A549 (cell line): ENCODE data around the gene EIF5. TPM values are rescaled to one million over a fixed set of nuclear protein-coding genes. Genes with fewer than 3 reads are reported as not detected.

Experiments used
- ATAC-seq, 2 experiments: fragments of 200-7000 bp in 1 of 2; fragments of >200 bp in 1 of 2; cut with Nextera tagmentation in 1 of 2; cut with Tn5 transposase in 1 of 2; 3 replicates each; pipeline versions ENCODE4 v1.8.0 to v1.9.1; 2018 to 2020; ENCODE audit warnings: mild to moderate bottlenecking in 1 of 2, moderate library complexity in 1 of 2
- CTCF ChIA-PET: fragments of 300-600 bp; sonication (Branson Sonifier 250); formaldehyde crosslinking; extraction: SDS; loops from one replicate; lab custom pipeline; 2021; ENCODE audit warnings: antibody characterized with exemption, inconsistent platforms; lab: Yijun Ruan, JAX
- POLR2A ChIA-PET: fragments of 350-600 bp; formaldehyde crosslinking; extraction: SDS; loops from one replicate; lab custom pipeline; 2021; ENCODE audit warnings: antibody characterized with exemption, inconsistent platforms; lab: Yijun Ruan, JAX
- DNase-seq, 2 experiments: peaks; one replicate each; pipeline versions ENCODE4 v3.0.0 to v3.0.0-alpha.2; 2011 to 2016; ENCODE audit warnings: low read depth in 1 of 2, low spot score in 1 of 2
- FAIRE-seq: peaks from 2 replicates; lab custom pipeline; 2011; peaks lifted over from hg19 to GRCh38; lab: Jason Lieb, UNC
- H3K27ac ChIP-seq, 2 experiments: fragments of >200 bp; sonication (Bioruptor Twin); formaldehyde crosslinking; 3 replicates each; pipeline ENCODE4 v1.5.1; 2016 to 2017
- H3K4me1 ChIP-seq: fragments of >200 bp; sonication (Bioruptor Twin); formaldehyde crosslinking; 3 replicates; pipeline ENCODE4 v1.6.1; 2016
- H3K4me2 ChIP-seq: fragments of >200 bp; sonication (Bioruptor Twin); formaldehyde crosslinking; 3 replicates; pipeline ENCODE4 v1.6.1; 2016
- H3K4me3 ChIP-seq: fragments of >200 bp; sonication (Bioruptor Twin); formaldehyde crosslinking; 3 replicates; pipeline ENCODE4 v1.5.1; 2016
- H3K9me3 ChIP-seq: fragments of >200 bp; sonication (Bioruptor Twin); formaldehyde crosslinking; 3 replicates; pipeline ENCODE4 v1.6.1; 2016
- BHLHE40 ChIP-seq: IDR thresholded peaks from 2 replicates; pipeline ENCODE4 v1.6.1; 2012; ENCODE audit warnings: low read depth, low read length, inconsistent platforms
- CBX2 ChIP-seq: fragments of 200-600 bp; sonication (generic); IDR thresholded peaks from 2 replicates; pipeline ENCODE4 v1.6.1; 2016; ENCODE audit warnings: low read depth, mild to moderate bottlenecking, borderline replicate concordance
- CBX8 ChIP-seq: fragments of 200-600 bp; sonication (generic); IDR thresholded peaks from 2 replicates; pipeline ENCODE4 v1.6.1; 2016
- CEBPB ChIP-seq, 2 experiments: fragments of >200 bp in 1 of 2; sonication (Bioruptor Twin) in 1 of 2; formaldehyde crosslinking in 1 of 2; IDR thresholded peaks; 2 replicates each; pipeline ENCODE4 v1.6.1; 2012 to 2016
- CHD4 ChIP-seq: fragments of 200-600 bp; sonication (generic); IDR thresholded peaks from 2 replicates; pipeline ENCODE4 v1.6.1; 2016; ENCODE audit warnings: antibody characterized with exemption, mild to moderate bottlenecking, borderline replicate concordance
- EHF ChIP-seq: fragments of 250-450 bp; sonication (Bioruptor Pico); IDR thresholded peaks from 2 replicates; pipeline ENCODE4 v1.5.0; 2020; ENCODE audit warnings: mild to moderate bottlenecking
- EP300 ChIP-seq, 2 experiments: fragments of >200 bp; sonication (Bioruptor Twin); formaldehyde crosslinking; IDR thresholded peaks; 2 replicates in 1 of 2; 3 replicates in 1 of 2; pipeline ENCODE4 v1.6.1; 2016 to 2017
- FOSB ChIP-seq: fragments of 250-450 bp; sonication (Bioruptor Pico); IDR thresholded peaks from 2 replicates; pipeline ENCODE4 v1.5.0; 2020; ENCODE audit warnings: mild to moderate bottlenecking, moderate library complexity
- FOSL2 ChIP-seq, 2 experiments: fragments of 450-650 bp in 1 of 2; fragments of >200 bp in 1 of 2; sonication (Bioruptor Twin) in 1 of 2; formaldehyde crosslinking; IDR thresholded peaks; 2 replicates each; pipeline versions ENCODE4 v1.5.0 to v1.6.1; 2016 to 2020; ENCODE audit warnings: mild to moderate bottlenecking in 1 of 2, moderate library complexity in 1 of 2
- FOXS1 ChIP-seq: fragments of 250-450 bp; sonication (Bioruptor Pico); IDR thresholded peaks from 2 replicates; pipeline ENCODE4 v1.5.0; 2020; ENCODE audit warnings: mild to moderate bottlenecking, moderate library complexity
- GATA3 ChIP-seq: IDR thresholded peaks from 2 replicates; pipeline ENCODE4 v1.6.1; 2012; ENCODE audit warnings: borderline replicate concordance
- HDAC2 ChIP-seq: fragments of 200-600 bp; sonication (generic); IDR thresholded peaks from 2 replicates; pipeline ENCODE4 v1.6.1; 2016
- HEYL ChIP-seq: fragments of 250-450 bp; sonication (Bioruptor Pico); IDR thresholded peaks from 2 replicates; pipeline ENCODE4 v1.8.0; 2021; ENCODE audit warnings: mild to moderate bottlenecking, moderate library complexity
- HOXA7 ChIP-seq: fragments of 250-450 bp; sonication (Bioruptor Pico); IDR thresholded peaks from 2 replicates; pipeline ENCODE4 v1.5.0; 2020; ENCODE audit warnings: mild to moderate bottlenecking, moderate library complexity
- HOXB5 ChIP-seq: fragments of 250-450 bp; sonication (Bioruptor Pico); IDR thresholded peaks from 2 replicates; pipeline ENCODE4 v1.5.0; 2020; ENCODE audit warnings: mild to moderate bottlenecking, moderate library complexity
- JUN ChIP-seq, 2 experiments: fragments of >200 bp; sonication (Bioruptor Twin); formaldehyde crosslinking; IDR thresholded peaks; 2 replicates in 1 of 2; 3 replicates in 1 of 2; pipeline ENCODE4 v1.6.1; 2016 to 2017
- JUNB ChIP-seq: fragments of >200 bp; sonication (Bioruptor Twin); formaldehyde crosslinking; IDR thresholded peaks from 2 replicates; pipeline ENCODE4 v1.6.1; 2016
- KDM5A ChIP-seq: fragments of 200-600 bp; sonication (generic); IDR thresholded peaks from 2 replicates; pipeline ENCODE4 v1.6.1; 2016; ENCODE audit warnings: antibody characterized with exemption, mild to moderate bottlenecking
- MAFK ChIP-seq: fragments of 450-650 bp; IDR thresholded peaks from 2 replicates; pipeline ENCODE4 v1.6.1; 2014; ENCODE audit not compliant: partially characterized antibody
- MYC ChIP-seq: IDR thresholded peaks from 2 replicates; pipeline ENCODE4 v1.6.1; 2012; ENCODE audit warnings: mild to moderate bottlenecking, inconsistent platforms, low read length, improper control_type of control experiment, borderline replicate concordance
- NFE2L2 ChIP-seq: fragments of 150-350 bp; conservative IDR thresholded peaks from 2 replicates; pipeline ENCODE4 v1.6.1; 2014; ENCODE audit warnings: low read length
- NPAS2 ChIP-seq: fragments of 250-450 bp; sonication (Bioruptor Pico); IDR thresholded peaks from 2 replicates; pipeline ENCODE4 v1.8.0; 2022; ENCODE audit warnings: mild to moderate bottlenecking, moderate library complexity, borderline replicate concordance
- PHF8 ChIP-seq: fragments of 200-600 bp; sonication (generic); IDR thresholded peaks from 2 replicates; pipeline ENCODE4 v1.6.1; 2016; ENCODE audit warnings: low read depth, mild to moderate bottlenecking, antibody characterized with exemption, moderate library complexity, borderline replicate concordance
- POLR2A ChIP-seq: IDR thresholded peaks from 2 replicates; pipeline ENCODE4 v1.6.1; 2012; ENCODE audit warnings: mild to moderate bottlenecking, low read length
- RCOR1 ChIP-seq: fragments of 150-350 bp; IDR thresholded peaks from 2 replicates; pipeline ENCODE4 v1.6.1; 2014; ENCODE audit warnings: antibody characterized with exemption, low read length, low read depth
- RNF2 ChIP-seq: fragments of 200-600 bp; sonication (generic); IDR thresholded peaks from 2 replicates; pipeline ENCODE4 v1.6.1; 2016; ENCODE audit warnings: low read depth, mild to moderate bottlenecking, antibody characterized with exemption, moderate library complexity, borderline replicate concordance
- SREBF2 ChIP-seq: fragments of 450-650 bp; IDR thresholded peaks from 2 replicates; pipeline ENCODE4 v1.6.1; 2014; ENCODE audit warnings: mild to moderate bottlenecking, moderate library complexity
- TFCP2L1 ChIP-seq: fragments of 250-450 bp; sonication (Bioruptor Pico); IDR thresholded peaks from 2 replicates; pipeline ENCODE4 v1.5.0; 2021; ENCODE audit warnings: mild to moderate bottlenecking
- TP53 ChIP-seq: fragments of 250-450 bp; sonication (Bioruptor Pico); IDR thresholded peaks from 2 replicates; pipeline ENCODE4 v1.5.0; 2021; ENCODE audit warnings: mild to moderate bottlenecking, moderate library complexity
- ZC3H11A ChIP-seq: fragments of 450-650 bp; IDR thresholded peaks from 2 replicates; pipeline ENCODE4 v1.6.1; 2014; ENCODE audit warnings: antibody characterized with exemption, mild to moderate bottlenecking
- ZFP36 ChIP-seq: fragments of 450-650 bp; IDR thresholded peaks from 2 replicates; pipeline ENCODE4 v1.6.1; 2014; ENCODE audit warnings: borderline replicate concordance; ENCODE audit not compliant: partially characterized antibody
- ZNF302 ChIP-seq: fragments of 250-450 bp; sonication (Bioruptor Pico); IDR thresholded peaks from 2 replicates; pipeline ENCODE4 v1.9.0; 2021; ENCODE audit warnings: inconsistent platforms, mild to moderate bottlenecking, moderate library complexity
- ZSCAN20 ChIP-seq: fragments of 250-450 bp; sonication (Bioruptor Pico); IDR thresholded peaks from 2 replicates; pipeline ENCODE4 v1.8.0; 2022; ENCODE audit warnings: mild to moderate bottlenecking, moderate library complexity
- WGBS: methylation state at CpG from one replicate; pipeline ENCODE4 v1.1.6; 2017; ENCODE audit errors: missing lambda C conversion rate; 5-methylcytosine and 5-hydroxymethylcytosine counted together
- polyA plus RNA-seq, 4 experiments: library from polyadenylated mRNA; depleted of rRNA in 3 of 4; stranded (reverse); fragments of >200 nt; fragmentation: RNase III in 1 of 4; extraction: RNeasy Plus Mini Kit Qiagen cat#74134 plus additional on column Dnase treatment in 1 of 4; gene quantifications; 2 replicates in 3 of 4; 3 replicates in 1 of 4; pipeline ENCODE4 v1.2.3, GENCODE V29; 2011 to 2017
- TF ChIP-seq, protein P1 (sequence below): fragments of >200 bp; sonication (Bioruptor Twin); formaldehyde crosslinking; IDR thresholded peaks from 3 replicates; pipeline ENCODE4 v1.5.1; 2016
- TF ChIP-seq, protein P2 (sequence below): fragments of >200 bp; sonication (Bioruptor Twin); formaldehyde crosslinking; IDR thresholded peaks from 2 replicates; pipeline ENCODE4 v1.6.1; 2016
- TF ChIP-seq, protein P3 (sequence below): fragments of >200 bp; sonication (Bioruptor Twin); formaldehyde crosslinking; IDR thresholded peaks from 3 replicates; pipeline ENCODE4 v1.6.1; 2016
- TF ChIP-seq, protein P4 (sequence below): fragments of 450-650 bp; IDR thresholded peaks from 2 replicates; pipeline ENCODE4 v1.6.1; 2014; ENCODE audit warnings: antibody characterized with exemption

Gene EIF5
- polyA plus RNA-seq, 2 of the 4 experiments (the other 2 are of a cell fraction): 276 to 591 TPM

DNA sequence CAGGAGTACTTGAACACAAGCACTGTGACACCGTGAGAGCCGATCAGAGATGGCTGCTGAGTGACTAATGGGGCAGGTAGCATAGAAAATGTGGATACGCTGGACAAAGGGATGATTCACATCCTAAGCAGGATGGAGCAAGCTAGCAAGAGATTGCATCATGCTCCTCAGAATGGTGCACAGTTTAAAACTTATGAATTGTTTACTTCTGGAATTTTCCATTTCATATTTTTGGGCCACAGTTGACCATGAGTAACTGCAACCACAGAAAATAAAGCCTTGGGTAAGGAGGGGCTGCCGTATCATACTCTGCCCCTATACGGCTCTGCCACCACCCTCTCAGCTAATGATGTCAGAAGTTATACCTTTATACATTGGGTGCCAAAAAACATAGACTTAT, 27.8 kb downstream of the EIF5 start:
- peak overlapping the region; percentile 58 to 81 for H3K27ac ChIP-seq
- ChIA-PET CTCF (interaction anchor here (1.1 to 3.0 kb wide), 3 partner anchors 21 to 106 kb away, joined by 3 to 12 read pairs (median 3); no protein-coding TSS in a partner anchor), POLR2A (no interaction called here)
- WGBS: 22% methylated on average over 5 of the region's 5 CpGs
- peak; percentile 54 to 83 for DNase-seq
- H3K9me3 ChIP-seq: peaks cover 29% of the 10 kb centered on the region
- TF ChIP-seq EHF: no peak
- TF ChIP-seq HEYL (CRISPR knock-in tag): no peak
- TF ChIP-seq EP300 (IDR thresholded peaks at IDR 0.05): no peak
- TF ChIP-seq CBX8: no peak
- TF ChIP-seq FOXS1 (CRISPR knock-in tag): no peak
- no peak for TF ChIP-seq MYC
- no peak for TF ChIP-seq MAFK
- TF ChIP-seq JUNB: 0 out of 2 replicates have a peak, but pooled peaks have one; percentile 21
- no peak for TF ChIP-seq KDM5A
- TF ChIP-seq PHF8: no peak
- TF ChIP-seq HOXB5: no peak
- no peak for TF ChIP-seq HOXA7 (CRISPR knock-in tag)
- TF ChIP-seq GATA3: no peak
- TF ChIP-seq FOSB (CRISPR knock-in tag): no peak
- TF ChIP-seq ZC3H11A: no peak
- no peak for TF ChIP-seq NPAS2 (CRISPR knock-in tag)
- TF ChIP-seq ZNF302 (CRISPR knock-in tag): no peak
- TF ChIP-seq CEBPB (IDR thresholded peaks at IDR 0.05): peak; percentile 80 to 95; a peak in 3 of 4 replicates
- TF ChIP-seq RCOR1: no peak
- TF ChIP-seq, protein P1, sequence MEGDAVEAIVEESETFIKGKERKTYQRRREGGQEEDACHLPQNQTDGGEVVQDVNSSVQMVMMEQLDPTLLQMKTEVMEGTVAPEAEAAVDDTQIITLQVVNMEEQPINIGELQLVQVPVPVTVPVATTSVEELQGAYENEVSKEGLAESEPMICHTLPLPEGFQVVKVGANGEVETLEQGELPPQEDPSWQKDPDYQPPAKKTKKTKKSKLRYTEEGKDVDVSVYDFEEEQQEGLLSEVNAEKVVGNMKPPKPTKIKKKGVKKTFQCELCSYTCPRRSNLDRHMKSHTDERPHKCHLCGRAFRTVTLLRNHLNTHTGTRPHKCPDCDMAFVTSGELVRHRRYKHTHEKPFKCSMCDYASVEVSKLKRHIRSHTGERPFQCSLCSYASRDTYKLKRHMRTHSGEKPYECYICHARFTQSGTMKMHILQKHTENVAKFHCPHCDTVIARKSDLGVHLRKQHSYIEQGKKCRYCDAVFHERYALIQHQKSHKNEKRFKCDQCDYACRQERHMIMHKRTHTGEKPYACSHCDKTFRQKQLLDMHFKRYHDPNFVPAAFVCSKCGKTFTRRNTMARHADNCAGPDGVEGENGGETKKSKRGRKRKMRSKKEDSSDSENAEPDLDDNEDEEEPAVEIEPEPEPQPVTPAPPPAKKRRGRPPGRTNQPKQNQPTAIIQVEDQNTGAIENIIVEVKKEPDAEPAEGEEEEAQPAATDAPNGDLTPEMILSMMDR: no peak
- 0 out of 5 replicates have a peak, but pooled peaks of 1 of the 2 experiments have one; percentile 32 for TF ChIP-seq JUN (IDR thresholded peaks at IDR 0.05)
- TF ChIP-seq, protein P2, sequence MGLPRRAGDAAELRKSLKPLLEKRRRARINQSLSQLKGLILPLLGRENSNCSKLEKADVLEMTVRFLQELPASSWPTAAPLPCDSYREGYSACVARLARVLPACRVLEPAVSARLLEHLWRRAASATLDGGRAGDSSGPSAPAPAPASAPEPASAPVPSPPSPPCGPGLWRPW: peak; percentile 64
- TF ChIP-seq SREBF2: no peak
- TF ChIP-seq CHD4: no peak
- no peak for TF ChIP-seq NFE2L2
- TF ChIP-seq TFCP2L1: no peak
- TF ChIP-seq HDAC2: no peak
- TF ChIP-seq CBX2: no peak
- TF ChIP-seq, protein P3, sequence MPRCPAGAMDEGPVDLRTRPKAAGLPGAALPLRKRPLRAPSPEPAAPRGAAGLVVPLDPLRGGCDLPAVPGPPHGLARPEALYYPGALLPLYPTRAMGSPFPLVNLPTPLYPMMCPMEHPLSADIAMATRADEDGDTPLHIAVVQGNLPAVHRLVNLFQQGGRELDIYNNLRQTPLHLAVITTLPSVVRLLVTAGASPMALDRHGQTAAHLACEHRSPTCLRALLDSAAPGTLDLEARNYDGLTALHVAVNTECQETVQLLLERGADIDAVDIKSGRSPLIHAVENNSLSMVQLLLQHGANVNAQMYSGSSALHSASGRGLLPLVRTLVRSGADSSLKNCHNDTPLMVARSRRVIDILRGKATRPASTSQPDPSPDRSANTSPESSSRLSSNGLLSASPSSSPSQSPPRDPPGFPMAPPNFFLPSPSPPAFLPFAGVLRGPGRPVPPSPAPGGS: no peak
- no peak for TF ChIP-seq RNF2
- TF ChIP-seq FOSL2 (IDR thresholded peaks at IDR 0.05): peak; percentile 58; the same call in 1 of the 2 replicates
- TF ChIP-seq FOSL2 (CRISPR knock-in tag; IDR thresholded peaks at IDR 0.05): peak; percentile 83
- TF ChIP-seq TP53 (CRISPR knock-in tag): no peak
- no peak for TF ChIP-seq BHLHE40
- TF ChIP-seq POLR2A: no peak
- TF ChIP-seq ZSCAN20 (CRISPR knock-in tag): no peak
- TF ChIP-seq, protein P4, sequence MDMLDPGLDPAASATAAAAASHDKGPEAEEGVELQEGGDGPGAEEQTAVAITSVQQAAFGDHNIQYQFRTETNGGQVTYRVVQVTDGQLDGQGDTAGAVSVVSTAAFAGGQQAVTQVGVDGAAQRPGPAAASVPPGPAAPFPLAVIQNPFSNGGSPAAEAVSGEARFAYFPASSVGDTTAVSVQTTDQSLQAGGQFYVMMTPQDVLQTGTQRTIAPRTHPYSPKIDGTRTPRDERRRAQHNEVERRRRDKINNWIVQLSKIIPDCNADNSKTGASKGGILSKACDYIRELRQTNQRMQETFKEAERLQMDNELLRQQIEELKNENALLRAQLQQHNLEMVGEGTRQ: no peak
- TF ChIP-seq ZFP36: no peak
- FAIRE-seq: no peak
- peak; percentile 82 to 95 for ATAC-seq
- H3K4me1 ChIP-seq: 0 out of 3 replicates have a peak, but pooled peaks cover 3% of the 10 kb centered on the region
- H3K4me3 ChIP-seq: no peak overlapping the region
- peak overlapping the region; percentile 22; the same call in 1 of the 3 replicates for H3K4me2 ChIP-seq
